A549 (cell line): Measurements from ENCODE around the gene RECQL.
"Not testable (repeated sequence)": the region's sequence is repeated elsewhere in the genome, so short reads cannot be mapped to it uniquely, and the experiment has no call there.

Source experiments
- CTCF ChIP-seq: fragments of >200 bp; sonication (Bioruptor Twin); formaldehyde crosslinking; IDR thresholded peaks from 3 replicates; pipeline ENCODE4 v1.5.1; 2016
- EP300 ChIP-seq, 2 experiments: fragments of >200 bp; sonication (Bioruptor Twin); formaldehyde crosslinking; IDR thresholded peaks; 2 replicates in 1 of 2; 3 replicates in 1 of 2; pipeline ENCODE4 v1.6.1; 2016 to 2017
- POLR2A ChIP-seq: IDR thresholded peaks from 2 replicates; pipeline ENCODE4 v1.6.1; 2012; ENCODE audit warnings: mild to moderate bottlenecking, low read length
- SMC3 ChIP-seq: fragments of >200 bp; sonication (Bioruptor Twin); formaldehyde crosslinking; IDR thresholded peaks from 3 replicates; pipeline ENCODE4 v1.6.1; 2018; ENCODE audit warnings: inconsistent platforms
- ZFP36 ChIP-seq: fragments of 450-650 bp; IDR thresholded peaks from 2 replicates; pipeline ENCODE4 v1.6.1; 2014; ENCODE audit warnings: borderline replicate concordance; ENCODE audit not compliant: partially characterized antibody

GRCh38 chr12:21467334-21467733 is 34.1 kb downstream of the RECQL start:
- not testable (repeated sequence) for TF ChIP-seq SMC3; EP300 (IDR thresholded peaks at IDR 0.05); ZFP36; CTCF; POLR2A
